ENCODE measurements around the gene B3GNT9.
A peak's percentile ranks its signal among the peaks of the same experiment; 100 is the strongest.

B3GNT9 gene

GRCh38 chr16:67112591-67113399, 38.0 kb downstream of the B3GNT9 start:
- no peaks in the 10 kb centered on the region for H3K9me2 ChIP-seq (replicated peaks; ENCODE audit: low read depth, low read length)
- H3K36me3 ChIP-seq (ENCODE audit: insufficient read depth, low read length), result no peaks in the 10 kb centered on the region
- H3F3A ChIP-seq (ENCODE audit: low read depth), result no peaks in the 10 kb centered on the region
- H3K4me3 ChIP-seq (ENCODE audit: low read length, poor library complexity, severe bottlenecking), result peak overlapping the region; percentile 36
- H2AFZ ChIP-seq (ENCODE audit: low read length), result no peak overlapping the region
- peak overlapping the region; percentile 93 for H3K4me2 ChIP-seq (ENCODE audit: low read depth, low read length, poor library complexity, severe bottlenecking)
- TF ChIP-seq, protein P1, sequence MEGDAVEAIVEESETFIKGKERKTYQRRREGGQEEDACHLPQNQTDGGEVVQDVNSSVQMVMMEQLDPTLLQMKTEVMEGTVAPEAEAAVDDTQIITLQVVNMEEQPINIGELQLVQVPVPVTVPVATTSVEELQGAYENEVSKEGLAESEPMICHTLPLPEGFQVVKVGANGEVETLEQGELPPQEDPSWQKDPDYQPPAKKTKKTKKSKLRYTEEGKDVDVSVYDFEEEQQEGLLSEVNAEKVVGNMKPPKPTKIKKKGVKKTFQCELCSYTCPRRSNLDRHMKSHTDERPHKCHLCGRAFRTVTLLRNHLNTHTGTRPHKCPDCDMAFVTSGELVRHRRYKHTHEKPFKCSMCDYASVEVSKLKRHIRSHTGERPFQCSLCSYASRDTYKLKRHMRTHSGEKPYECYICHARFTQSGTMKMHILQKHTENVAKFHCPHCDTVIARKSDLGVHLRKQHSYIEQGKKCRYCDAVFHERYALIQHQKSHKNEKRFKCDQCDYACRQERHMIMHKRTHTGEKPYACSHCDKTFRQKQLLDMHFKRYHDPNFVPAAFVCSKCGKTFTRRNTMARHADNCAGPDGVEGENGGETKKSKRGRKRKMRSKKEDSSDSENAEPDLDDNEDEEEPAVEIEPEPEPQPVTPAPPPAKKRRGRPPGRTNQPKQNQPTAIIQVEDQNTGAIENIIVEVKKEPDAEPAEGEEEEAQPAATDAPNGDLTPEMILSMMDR (conservative IDR thresholded peaks at IDR 0.05; ENCODE audit: low read length), result no peak
- no peak for TF ChIP-seq EZH2phosphoT487 (IDR thresholded peaks at IDR 0.05; ENCODE audit: borderline replicate concordance)
- no peaks in the 10 kb centered on the region for H3K9me3 ChIP-seq (ENCODE audit: insufficient read depth, low read depth, low read length)
- peak overlapping the region; percentile 83 for H3K9ac ChIP-seq (ENCODE audit: low read depth, low read length, poor library complexity, severe bottlenecking)
- peaks cover 32% of the 10 kb centered on the region for H3K4me1 ChIP-seq (ENCODE audit: insufficient read depth, low read length, poor library complexity, severe bottlenecking)
- H3K79me2 ChIP-seq (ENCODE audit: insufficient read depth, low read length), result peaks cover 51% of the 10 kb centered on the region
- H3K27me3 ChIP-seq (ENCODE audit: insufficient read depth, low read length, poor library complexity, severe bottlenecking), result no peaks in the 10 kb centered on the region
- no peaks in the 10 kb centered on the region for H4K20me1 ChIP-seq (ENCODE audit: insufficient read depth, low read length, poor library complexity, severe bottlenecking)

DNA sequence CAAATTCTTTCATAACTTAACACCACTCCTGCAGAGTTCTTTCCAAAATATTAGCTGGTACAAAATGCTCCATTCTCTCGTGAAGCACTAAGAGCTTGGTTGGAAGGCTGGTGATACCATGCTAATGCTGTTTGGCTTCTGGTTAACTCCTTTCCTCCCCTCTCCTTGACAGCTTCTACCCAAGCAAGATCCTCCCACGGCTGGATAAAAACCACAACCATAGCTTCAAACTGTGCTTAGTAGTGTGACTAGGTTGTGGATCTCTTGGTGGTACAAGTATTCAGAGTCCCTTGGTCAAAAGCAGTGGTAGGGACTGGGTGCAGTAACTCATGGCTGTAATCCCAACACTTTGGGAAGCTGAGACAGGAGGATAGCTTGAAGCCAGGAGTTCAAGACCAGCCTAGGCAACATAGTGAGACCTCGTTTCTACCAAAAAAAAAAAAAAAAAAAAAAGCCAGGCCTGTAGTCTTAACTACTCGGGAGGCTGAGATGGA, 38.8 kb downstream of the B3GNT9 start:
- Histone ChIP-seq H3K36me3 (ENCODE audit: insufficient read depth, low read length) (no peaks in the 10 kb centered on the region), H3K27me3 (ENCODE audit: insufficient read depth, low read length, poor library complexity, severe bottlenecking) (no peaks in the 10 kb centered on the region), H3K4me3 (ENCODE audit: low read length, poor library complexity, severe bottlenecking) (peak overlapping the region; percentile 36), H3F3A (ENCODE audit: low read depth) (no peaks in the 10 kb centered on the region), H3K4me2 (ENCODE audit: low read depth, low read length, poor library complexity, severe bottlenecking) (peak overlapping the region; percentile 93), H3K9ac (ENCODE audit: low read depth, low read length, poor library complexity, severe bottlenecking) (peak overlapping the region; percentile 83), H3K9me2 (replicated peaks; ENCODE audit: low read depth, low read length) (no peaks in the 10 kb centered on the region), H3K4me1 (ENCODE audit: insufficient read depth, low read length, poor library complexity, severe bottlenecking) (peaks cover 32% of the 10 kb centered on the region), H2AFZ (ENCODE audit: low read length) (no peak overlapping the region), H3K79me2 (ENCODE audit: insufficient read depth, low read length) (peaks cover 51% of the 10 kb centered on the region), H3K9me3 (ENCODE audit: insufficient read depth, low read depth, low read length) (no peaks in the 10 kb centered on the region), H4K20me1 (ENCODE audit: insufficient read depth, low read length, poor library complexity, severe bottlenecking) (no peaks in the 10 kb centered on the region)
- TF ChIP-seq EZH2phosphoT487 (IDR thresholded peaks at IDR 0.05; ENCODE audit: borderline replicate concordance), result no peak
- TF ChIP-seq, protein P1 (conservative IDR thresholded peaks at IDR 0.05; ENCODE audit: low read length), result no peak

- Histone ChIP-seq H3K9ac (ENCODE audit: low read depth, low read length, poor library complexity, severe bottlenecking) (peak within 1 kb of the TSS; percentile 83), H3F3A (ENCODE audit: low read depth) (peaks cover 5% of the 10 kb centered on the region; the same call in 1 of the 2 replicates), H3K79me2 (ENCODE audit: insufficient read depth, low read length) (peaks cover 41% of the 10 kb centered on the region), H3K27me3 (ENCODE audit: insufficient read depth, low read length, poor library complexity, severe bottlenecking) (no peaks in the 10 kb centered on the region), H2AFZ (ENCODE audit: low read length) (peak within 1 kb of the TSS; percentile 86), H3K4me2 (ENCODE audit: low read depth, low read length, poor library complexity, severe bottlenecking) (peak within 1 kb of the TSS; percentile 93), H3K9me3 (ENCODE audit: insufficient read depth, low read depth, low read length) (no peaks in the 10 kb centered on the region), H3K9me2 (replicated peaks; ENCODE audit: low read depth, low read length) (no peaks in the 10 kb centered on the region), H3K36me3 (ENCODE audit: insufficient read depth, low read length) (no peaks in the 10 kb centered on the region), H3K4me1 (ENCODE audit: insufficient read depth, low read length, poor library complexity, severe bottlenecking) (peaks cover 30% of the 10 kb centered on the region), H4K20me1 (ENCODE audit: insufficient read depth, low read length, poor library complexity, severe bottlenecking) (no peaks in the 10 kb centered on the region), H3K4me3 (ENCODE audit: low read length, poor library complexity, severe bottlenecking) (peak within 1 kb of the TSS; percentile 90)
- TF ChIP-seq EZH2phosphoT487 (IDR thresholded peaks at IDR 0.05; ENCODE audit: borderline replicate concordance), result no peak
- TF ChIP-seq, protein P1 (conservative IDR thresholded peaks at IDR 0.05; ENCODE audit: low read length), result no peak
Measured at GRCh38 chr16:67109407-67110135, 41.2 kb downstream of the B3GNT9 start, which contains the start of gene PHAF1. Gene PHAF1 (plus strand): TSS chr16:67109941. CDS start chr16:67110176, 235 bp downstream.
